T-cell (primary cell): ENCODE data around the gene TTC17. TPM values are rescaled to one million over a fixed set of nuclear protein-coding genes. Genes with fewer than 3 reads are reported as not detected.

Experiments
- ATAC-seq, 4 experiments: fragments of 200-7000 bp in 3 of 4; fragments of 150-1000 bp in 1 of 4; cut with Tn5 transposase; replicated peaks in 1 of 4; 1 replicate in 3 of 4; 2 replicates in 1 of 4; pipeline ENCODE4 v1.10.0; 2021; ENCODE audit warnings: moderate library complexity in 3 of 4, mild to moderate bottlenecking in 2 of 4, moderate number of reproducible peaks in 1 of 4
- CTCF ChIA-PET, 2 donors: fragments of 300-600 bp; sonication (Branson Sonifier 250); formaldehyde crosslinking; loops; one replicate each; lab custom pipeline; 2022; ENCODE audit warnings: antibody characterized with exemption in 2 of 2; lab: Charles Lee
- POLR2A ChIA-PET, 2 donors: fragments of 300-600 bp; sonication (Branson Sonifier 250); formaldehyde crosslinking; loops; one replicate each; lab custom pipeline; 2022; ENCODE audit warnings: antibody characterized with exemption in 2 of 2; lab: Charles Lee
- DNase-seq, 35 experiments: peaks; one replicate each; pipeline versions ENCODE4 v3.0.0 to v3.0.0-alpha.2; 2013 to 2023
- H3K27ac ChIP-seq: one replicate; pipeline ENCODE4 v1.5.1; 2013; ENCODE audit warnings: low read length
- H3K27me3 ChIP-seq, 2 experiments: replicated peaks in 1 of 2; 1 replicate in 1 of 2; 2 replicates in 1 of 2; pipeline versions ENCODE4 v1.6.1 to v1.7.0; 2013; ENCODE audit warnings: low read length in 1 of 2, mixed read lengths in 1 of 2; ENCODE audit not compliant: control insufficient read depth in 2 of 2, insufficient read depth in 2 of 2; ENCODE audit errors: extremely low read depth in 1 of 2
- H3K36me3 ChIP-seq, 2 donors: 1 replicate in 1 of 2; 2 replicates in 1 of 2; pipeline versions ENCODE4 v1.6.1 to v1.7.0; 2013; ENCODE audit warnings: low read length in 1 of 2; ENCODE audit not compliant: control insufficient read depth in 2 of 2, insufficient read depth in 1 of 2; ENCODE audit errors: extremely low read depth in 1 of 2
- H3K4me1 ChIP-seq, 2 experiments: 1 replicate in 1 of 2; 2 replicates in 1 of 2; pipeline versions ENCODE4 v1.6.1 to v1.7.0; 2013; ENCODE audit warnings: low read length in 2 of 2, mixed read lengths in 1 of 2; ENCODE audit not compliant: insufficient read depth in 2 of 2, control insufficient read depth in 1 of 2; ENCODE audit errors: extremely low read depth in 1 of 2
- H3K4me3 ChIP-seq, 2 donors: 1 replicate in 1 of 2; 2 replicates in 1 of 2; pipeline versions ENCODE4 v1.5.1 to v1.7.0; 2013; ENCODE audit warnings: mild to moderate bottlenecking in 2 of 2, low read length in 1 of 2, moderate library complexity in 1 of 2; ENCODE audit not compliant: control insufficient read depth in 1 of 2; ENCODE audit errors: extremely low read depth in 1 of 2
- H3K9me3 ChIP-seq: 2 replicates; pipeline ENCODE4 v1.7.0; 2013
- H3K27ac Mint-ChIP-seq, 2 donors: one replicate each; pipeline ENCODE4 v1.8.0; 2020 to 2021; ENCODE audit warnings: mild to moderate bottlenecking in 2 of 2, mixed read lengths in 2 of 2
- H3K27me3 Mint-ChIP-seq, 2 donors: one replicate each; pipeline ENCODE4 v1.8.0; 2021 to 2022; ENCODE audit warnings: mixed read lengths in 2 of 2
- H3K36me3 Mint-ChIP-seq: one replicate; pipeline ENCODE4 v1.8.0; 2021; ENCODE audit warnings: mixed read lengths
- H3K4me1 Mint-ChIP-seq, 3 donors: one replicate each; pipeline ENCODE4 v1.8.0; 2020 to 2022; ENCODE audit warnings: mixed read lengths in 3 of 3, mild to moderate bottlenecking in 1 of 3
- H3K4me3 Mint-ChIP-seq, 3 donors: one replicate each; pipeline ENCODE4 v1.8.0; 2020 to 2022; ENCODE audit warnings: mild to moderate bottlenecking in 3 of 3, mixed read lengths in 3 of 3, moderate library complexity in 3 of 3
- H3K9me3 Mint-ChIP-seq, 3 donors: one replicate each; pipeline ENCODE4 v1.8.0; 2020 to 2022; ENCODE audit warnings: mixed read lengths in 3 of 3
- WGBS: methylation state at CpG from one replicate; pipeline ENCODE4 v1.1.5; 2013; ENCODE audit warnings: missing lambda C conversion rate; ENCODE audit not compliant: insufficient coverage; 5-methylcytosine and 5-hydroxymethylcytosine counted together
- total RNA-seq, 35 experiments: library from RNA in 6 of 35; stranded (reverse) in 6 of 35; fragments of 120-200 nt in 1 of 35; gene quantifications; one replicate each; pipeline versions ENCODE4 v1.2.1 to v1.2.4 and lab custom pipeline; 2013 to 2026

Gene TTC17
- total RNA-seq, 5 donors from 2014 or later (not counting 1 experiment from before 2014, with no cell fraction given) = 72.4 to 123 (median 94.8) TPM

DNA sequence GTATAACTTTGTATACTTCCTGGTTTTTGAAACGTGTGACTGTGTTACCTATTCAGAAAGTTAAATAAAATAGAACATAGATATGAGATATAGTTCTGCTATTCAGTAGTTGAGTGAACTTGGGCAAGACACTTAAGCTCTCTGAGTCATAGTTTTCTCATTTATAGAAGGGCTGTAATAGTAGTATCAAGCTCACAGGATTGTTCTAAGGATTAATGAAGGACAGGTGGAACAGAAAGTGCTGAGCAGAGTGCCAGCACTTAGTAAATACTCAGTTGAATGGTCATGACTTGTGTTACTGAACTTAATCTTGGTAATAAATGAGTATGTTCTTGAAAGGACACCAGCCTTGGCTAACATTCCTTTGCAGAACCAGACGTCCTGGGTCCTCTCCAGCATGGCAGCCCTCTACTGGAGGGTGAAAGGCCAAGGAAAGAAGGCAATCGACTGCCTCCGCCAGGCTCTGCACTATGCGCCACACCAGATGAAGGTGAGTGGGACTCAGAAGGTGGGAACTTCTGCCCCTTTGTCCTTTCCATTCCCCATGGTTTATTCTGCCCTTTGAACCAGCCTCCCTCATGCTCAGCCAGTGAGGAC lies 131.2 kb downstream of the TTC17 start:
- ATAC-seq = no peak
- Histone ChIP-seq H3K4me1 (no peaks in the 10 kb centered on the region), H3K27me3 (no peaks in the 10 kb centered on the region), H3K27ac (no peak overlapping the region), H3K36me3 (peaks cover 7 to 47% of the 10 kb centered on the region in 2 donors), H3K4me3 (no peak overlapping the region), H3K9me3 (no peaks in the 10 kb centered on the region)
- ChIA-PET POLR2A (no interaction called here), CTCF (no interaction called here)
- H3K4me1 Mint-ChIP-seq = no peaks in the 10 kb centered on the region
- WGBS = 100% methylated on average over 3 of the region's 5 CpGs
- no peak for DNase-seq
- H3K9me3 Mint-ChIP-seq = no peaks in the 10 kb centered on the region
- H3K27me3 Mint-ChIP-seq = no peaks in the 10 kb centered on the region
- peaks cover 58% of the 10 kb centered on the region for H3K36me3 Mint-ChIP-seq
- H3K4me3 Mint-ChIP-seq = no peak overlapping the region
- no peak overlapping the region for H3K27ac Mint-ChIP-seq

DNA sequence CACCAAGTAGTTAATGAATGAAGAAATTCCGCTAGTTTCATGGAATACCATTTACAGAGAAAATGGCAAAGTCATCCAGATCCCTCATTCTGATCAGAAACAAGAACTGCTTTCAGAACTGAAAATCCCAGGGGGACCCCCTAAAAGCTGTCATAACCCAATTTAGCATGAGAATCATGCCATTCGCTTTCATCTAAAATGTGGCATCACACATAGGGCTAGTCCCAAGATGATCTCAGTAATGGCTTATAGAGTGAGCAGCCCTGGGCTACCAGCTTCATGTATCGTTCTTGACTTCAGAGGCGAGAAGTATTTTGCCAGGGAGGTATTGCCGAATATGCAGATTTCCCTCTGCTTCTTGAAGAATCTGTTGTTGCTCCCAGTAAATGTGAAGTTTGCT lies 134.0 kb downstream of the TTC17 start:
- Histone ChIP-seq H3K4me1 (no peaks in the 10 kb centered on the region), H3K9me3 (no peaks in the 10 kb centered on the region), H3K27ac (no peak overlapping the region), H3K4me3 (no peak overlapping the region), H3K36me3 (peaks cover 7 to 47% of the 10 kb centered on the region in 2 donors), H3K27me3 (no peaks in the 10 kb centered on the region)
- no peak overlapping the region for H3K4me3 Mint-ChIP-seq
- H3K27ac Mint-ChIP-seq = no peak overlapping the region
- POLR2A ChIA-PET = no interaction called here
- no peaks in the 10 kb centered on the region for H3K9me3 Mint-ChIP-seq
- 93% methylated on average over 3 of the region's 5 CpGs for WGBS
- CTCF ChIA-PET = interaction anchor here in 1 of 2 donors (0.6 kb wide), 1 partner anchor 10 kb away, joined by 6 read pairs; no protein-coding TSS in a partner anchor
- H3K36me3 Mint-ChIP-seq = peaks cover 50% of the 10 kb centered on the region
- H3K4me1 Mint-ChIP-seq = no peaks in the 10 kb centered on the region
- DNase-seq = no peak
- no peaks in the 10 kb centered on the region for H3K27me3 Mint-ChIP-seq
- no peak for ATAC-seq

GRCh38 chr11:43493431-43493830 lies 134.7 kb downstream of the TTC17 start:
- WGBS = no CpG with 5 or more reads among the region's 5 CpGs
- DNase-seq = no peak
- H3K4me1 ChIP-seq = no peaks in the 10 kb centered on the region
- Mint-ChIP-seq H3K4me3 (no peak overlapping the region), H3K27ac (no peak overlapping the region), H3K4me1 (no peaks in the 10 kb centered on the region), H3K36me3 (peaks cover 50% of the 10 kb centered on the region), H3K9me3 (no peaks in the 10 kb centered on the region), H3K27me3 (no peaks in the 10 kb centered on the region)
- no peak overlapping the region for H3K4me3 ChIP-seq
- no peaks in the 10 kb centered on the region for H3K27me3 ChIP-seq
- no peak for ATAC-seq
- peaks cover 7 to 47% of the 10 kb centered on the region in 2 donors for H3K36me3 ChIP-seq
- CTCF ChIA-PET = no interaction called here
- no peak overlapping the region for H3K27ac ChIP-seq
- POLR2A ChIA-PET = no interaction called here
- H3K9me3 ChIP-seq = no peaks in the 10 kb centered on the region

DNA sequence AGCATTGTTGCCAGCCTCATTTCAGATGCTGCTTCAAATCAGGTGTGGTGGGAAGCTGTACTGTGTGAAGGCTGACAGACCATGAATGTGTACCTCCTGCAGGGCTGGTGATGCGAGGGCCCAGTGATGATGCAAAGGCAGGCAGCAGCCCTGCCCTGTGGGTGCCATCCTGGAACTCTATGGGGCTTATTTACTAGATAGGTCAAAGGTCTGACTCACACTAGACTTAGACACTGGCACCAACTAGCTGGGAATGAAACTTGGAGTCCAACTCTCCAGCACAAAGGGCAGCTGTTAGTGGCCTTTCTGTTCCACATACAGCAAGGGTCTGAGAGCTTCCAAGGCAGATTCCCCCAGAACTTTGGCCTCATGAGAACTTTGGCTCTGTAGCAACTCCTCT lies 138.4 kb downstream of the TTC17 start:
- peaks cover 4% of the 10 kb centered on the region in 2 donors for H3K27me3 Mint-ChIP-seq
- no peak overlapping the region for H3K27ac Mint-ChIP-seq
- POLR2A ChIA-PET = no interaction called here
- DNase-seq (no peak), ATAC-seq (no peak)
- no peak overlapping the region for H3K4me3 Mint-ChIP-seq
- Histone ChIP-seq H3K4me1 (no peaks in the 10 kb centered on the region), H3K27me3 (no peaks in the 10 kb centered on the region), H3K27ac (no peak overlapping the region), H3K36me3 (peaks cover 0 to 24% of the 10 kb centered on the region in 2 donors), H3K4me3 (no peak overlapping the region), H3K9me3 (no peaks in the 10 kb centered on the region)
- no peaks in the 10 kb centered on the region for H3K4me1 Mint-ChIP-seq
- WGBS = 75% methylated on average over 1 of the region's 1 CpG
- CTCF ChIA-PET = no interaction called here
- H3K36me3 Mint-ChIP-seq = peaks cover 28% of the 10 kb centered on the region
- no peaks in the 10 kb centered on the region for H3K9me3 Mint-ChIP-seq

GRCh38 chr11:43498561-43498960 lies 139.8 kb downstream of the TTC17 start:
- peaks cover 7 to 8% of the 10 kb centered on the region in 2 donors for H3K27me3 Mint-ChIP-seq
- DNase-seq = no peak
- H3K4me3 Mint-ChIP-seq = no peak overlapping the region
- peaks cover 0 to 11% of the 10 kb centered on the region in 2 donors for H3K36me3 ChIP-seq
- no peaks in the 10 kb centered on the region for H3K4me1 Mint-ChIP-seq
- peaks cover 14% of the 10 kb centered on the region for H3K36me3 Mint-ChIP-seq
- H3K9me3 ChIP-seq = no peaks in the 10 kb centered on the region
- whole genome bisulfite sequencing = no CpG with 5 or more reads among the region's 3 CpGs
- H3K4me1 ChIP-seq = no peaks in the 10 kb centered on the region
- H3K27me3 ChIP-seq = peaks cover 0 to 6% of the 10 kb centered on the region in 2 experiments
- ATAC-seq = no peak
- ChIA-PET POLR2A (no interaction called here), CTCF (no interaction called here)
- no peaks in the 10 kb centered on the region for H3K9me3 Mint-ChIP-seq
- no peak overlapping the region for H3K4me3 ChIP-seq
- no peak overlapping the region for H3K27ac ChIP-seq
- H3K27ac Mint-ChIP-seq = no peak overlapping the region

DNA sequence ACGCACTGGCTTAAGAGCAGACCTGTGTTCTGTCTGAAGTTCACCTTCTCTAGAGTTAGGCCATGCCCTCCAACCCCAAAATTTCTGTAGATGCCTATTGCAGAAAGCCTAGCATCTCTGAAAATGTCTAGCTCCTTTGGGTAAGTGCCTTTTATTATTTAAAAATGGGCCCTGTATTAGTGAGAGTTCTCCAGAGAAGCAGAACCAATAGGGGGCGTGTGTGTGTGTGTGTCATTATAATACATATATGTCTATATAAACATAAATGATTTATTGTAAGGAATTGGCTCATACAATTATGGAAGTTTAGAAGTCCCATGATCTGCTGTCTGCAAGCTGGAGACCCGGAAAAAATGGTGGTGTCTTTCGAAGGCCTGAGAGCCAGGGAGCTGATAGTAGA lies 144.7 kb downstream of the TTC17 start:
- WGBS = 94% methylated on average over 2 of the region's 4 CpGs
- CTCF ChIA-PET = interaction anchor here in 1 of 2 donors (1.1 kb wide), 1 partner anchor 69 kb away, joined by 3 read pairs; no protein-coding TSS in a partner anchor
- no peaks in the 10 kb centered on the region for H3K4me1 ChIP-seq
- Mint-ChIP-seq H3K4me1 (peaks cover 0 to 7% (median 0%) of the 10 kb centered on the region in 3 donors), H3K27me3 (peaks cover 8 to 12% of the 10 kb centered on the region in 2 donors), H3K9me3 (no peaks in the 10 kb centered on the region), H3K4me3 (no peak overlapping the region), H3K27ac (no peak overlapping the region), H3K36me3 (no peaks in the 10 kb centered on the region)
- H3K4me3 ChIP-seq = no peak overlapping the region
- no peak for ATAC-seq
- H3K36me3 ChIP-seq = no peaks in the 10 kb centered on the region
- POLR2A ChIA-PET = no interaction called here
- no peak for DNase-seq
- no peaks in the 10 kb centered on the region for H3K9me3 ChIP-seq
- H3K27me3 ChIP-seq = peaks cover 0 to 6% of the 10 kb centered on the region in 2 experiments
- H3K27ac ChIP-seq = no peak overlapping the region
